GM21529 (cell line): ENCODE data around the gene CACNB2.
"Not testable (repeated sequence)": the region's sequence is repeated elsewhere in the genome, so short reads cannot be mapped to it uniquely, and the experiment has no call there.

Experiments used
- ATAC-seq: cut with Tn5 transposase; IDR thresholded peaks from one replicate; pipeline ENCODE4 v1.9.1; 2021; ENCODE audit not compliant: unreplicated experiment

CACNB2 gene

DNA sequence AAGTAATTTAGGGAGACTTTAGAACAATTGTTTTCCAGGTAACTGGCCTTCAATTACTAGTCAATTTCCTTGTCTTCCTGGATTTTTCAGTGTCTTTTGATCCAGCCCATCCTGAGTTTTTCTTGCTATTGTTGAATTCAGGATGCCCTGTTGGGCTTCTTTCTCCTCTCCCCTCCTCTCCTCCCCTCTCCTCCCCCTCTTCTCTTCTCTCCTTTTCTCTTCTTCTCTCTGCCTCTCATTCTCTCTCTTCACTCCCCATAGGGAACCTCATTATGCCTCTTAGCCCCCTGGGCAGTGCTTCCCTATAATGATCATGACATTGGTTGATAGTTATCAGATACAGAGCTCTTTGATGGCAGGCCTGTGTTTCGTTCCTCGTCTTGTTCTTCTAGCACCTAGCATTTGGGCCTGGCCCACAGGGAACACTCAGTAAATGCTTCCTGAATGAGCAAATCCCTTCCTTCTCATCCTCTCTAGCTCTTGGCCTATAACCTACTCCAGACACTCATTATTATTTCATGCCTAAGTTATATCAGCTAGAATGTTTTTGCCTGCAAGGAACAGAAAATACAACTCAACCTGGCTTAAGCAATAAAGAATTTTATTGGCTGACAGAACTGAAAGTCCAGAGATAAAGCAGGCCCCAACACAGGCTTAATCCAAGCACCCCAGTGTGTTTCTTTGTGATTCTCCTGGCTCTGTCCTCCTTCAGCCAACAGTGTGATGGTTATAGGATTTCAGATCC, 56.8 kb downstream of the CACNB2 start:
- ATAC-seq: no peak

DNA sequence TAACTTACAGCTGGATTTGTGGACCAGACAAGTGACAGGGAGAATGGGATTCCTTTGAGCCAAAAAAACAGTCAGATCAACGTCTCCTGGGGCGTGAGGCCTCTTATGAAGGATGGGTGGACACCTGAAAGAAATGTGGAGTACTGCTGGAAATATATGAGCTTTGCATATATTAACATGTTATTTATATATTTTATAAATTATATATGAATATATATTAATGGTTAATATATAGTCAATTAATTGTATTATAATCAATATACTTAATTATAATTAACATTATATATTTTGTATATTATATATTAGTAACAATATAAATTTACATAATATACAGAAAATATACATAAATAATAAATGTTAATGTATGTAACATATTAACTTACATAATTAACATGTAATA, 57.5 kb downstream of the CACNB2 start:
- no peak for ATAC-seq

DNA sequence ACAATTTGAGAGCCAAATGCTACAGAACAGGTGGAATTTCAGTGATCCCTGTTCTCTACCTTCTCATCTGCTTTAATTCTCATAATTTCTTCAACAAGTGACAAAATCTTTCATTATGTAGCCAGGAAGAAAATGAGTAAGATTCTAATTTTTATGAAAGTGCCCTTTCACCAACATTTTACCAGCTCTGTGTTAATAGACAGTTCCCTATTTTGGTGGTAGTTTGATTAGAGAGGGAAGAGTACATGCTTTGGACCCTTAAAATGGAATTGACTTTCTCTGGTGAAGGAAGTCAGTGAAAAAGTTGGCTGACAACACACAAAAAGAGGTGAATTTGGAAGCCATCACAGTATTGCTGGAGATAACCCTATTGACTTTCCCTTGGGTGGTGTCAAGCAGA, 61.7 kb downstream of the CACNB2 start:
- ATAC-seq: no peak

DNA sequence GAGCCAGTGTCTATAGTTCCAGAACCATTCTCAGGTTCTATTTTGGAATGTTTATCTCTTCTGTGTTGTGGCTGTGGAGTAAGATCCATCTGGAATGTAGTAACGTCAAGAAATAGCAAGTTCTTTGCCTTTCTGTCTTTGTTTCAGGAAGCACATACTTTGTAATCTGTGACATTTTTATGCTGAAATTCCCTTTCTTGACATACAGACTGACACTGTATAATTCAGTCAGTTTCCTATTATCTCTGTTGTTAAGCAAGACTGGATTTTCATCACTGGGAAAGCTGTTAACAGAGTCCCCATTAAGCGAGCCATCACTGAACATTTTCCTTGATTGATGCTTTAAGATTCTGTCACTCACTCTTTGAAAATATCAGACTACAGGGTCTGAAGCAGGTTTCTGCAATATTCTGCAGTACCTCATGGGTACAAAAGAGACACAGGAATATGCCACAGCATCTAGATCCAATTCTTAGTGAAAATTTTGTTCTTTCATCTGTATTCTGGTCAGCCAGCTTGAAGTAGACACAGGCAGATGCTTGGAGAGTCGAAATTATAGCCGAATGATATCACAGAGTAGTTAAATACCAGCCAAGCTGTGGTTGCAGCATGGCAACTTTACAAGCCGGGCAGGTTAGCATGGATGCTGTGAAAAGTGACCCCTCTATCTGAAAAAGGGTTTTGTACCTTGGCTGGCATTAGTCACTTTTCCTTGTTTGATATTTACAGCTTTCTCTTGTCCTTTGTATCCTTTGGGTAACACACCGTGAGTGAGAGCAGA, 62.6 kb downstream of the CACNB2 start:
- ATAC-seq: no peak

DNA sequence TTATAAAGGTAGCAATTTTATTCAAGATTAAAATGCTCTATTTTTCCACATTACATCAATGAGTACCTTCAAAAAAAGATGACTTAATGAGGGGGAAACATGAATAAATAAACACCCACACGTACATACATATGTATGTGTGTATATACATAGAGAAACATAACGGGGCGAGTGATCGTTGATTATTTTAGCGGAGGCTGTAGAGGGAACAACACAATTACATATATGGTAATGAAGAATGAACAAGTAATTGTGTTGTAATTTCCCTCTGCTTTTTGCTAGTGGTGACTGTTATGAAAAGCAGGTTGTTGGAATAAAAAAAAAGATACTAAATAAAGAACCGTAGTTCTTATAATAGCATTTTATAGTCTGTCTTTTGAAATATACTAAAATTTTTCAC, 63.2 kb downstream of the CACNB2 start:
- ATAC-seq: no peak

DNA sequence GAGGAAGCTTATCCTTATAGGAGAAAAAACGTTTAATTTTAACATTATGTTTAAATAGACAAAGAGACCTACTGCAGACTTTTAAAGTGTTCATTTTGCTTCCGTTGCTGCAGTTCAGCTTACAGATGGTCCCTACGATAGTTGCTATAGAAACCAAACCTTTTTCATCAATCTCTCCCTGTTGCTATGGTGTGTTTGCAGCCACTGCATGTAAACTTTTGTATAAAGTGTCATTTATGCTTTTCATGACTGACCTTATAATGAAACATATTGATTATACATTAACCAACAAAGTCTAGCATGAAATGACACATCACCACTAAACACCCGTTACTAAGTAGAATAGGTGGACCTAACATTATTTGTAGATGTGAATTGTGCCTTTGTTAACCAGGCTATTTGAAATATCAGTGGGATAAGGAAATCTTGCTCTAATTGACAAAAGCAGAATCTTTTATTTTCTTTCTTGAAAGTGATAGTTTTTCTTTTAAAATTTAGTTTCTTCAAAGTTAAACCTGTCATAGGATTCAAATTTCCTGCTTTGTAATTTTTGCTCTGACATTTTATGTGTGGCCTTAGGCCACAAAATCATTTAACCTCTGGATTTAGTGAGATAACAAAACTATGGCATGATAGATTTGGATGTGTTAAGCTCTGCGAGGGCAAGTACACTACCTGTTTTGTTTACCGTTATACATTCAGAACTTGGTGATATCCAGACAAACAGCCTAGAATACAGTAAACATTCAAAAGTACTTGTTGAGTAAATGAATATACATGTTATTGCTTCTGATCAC, 64.0 kb downstream of the CACNB2 start:
- no peak for ATAC-seq

DNA sequence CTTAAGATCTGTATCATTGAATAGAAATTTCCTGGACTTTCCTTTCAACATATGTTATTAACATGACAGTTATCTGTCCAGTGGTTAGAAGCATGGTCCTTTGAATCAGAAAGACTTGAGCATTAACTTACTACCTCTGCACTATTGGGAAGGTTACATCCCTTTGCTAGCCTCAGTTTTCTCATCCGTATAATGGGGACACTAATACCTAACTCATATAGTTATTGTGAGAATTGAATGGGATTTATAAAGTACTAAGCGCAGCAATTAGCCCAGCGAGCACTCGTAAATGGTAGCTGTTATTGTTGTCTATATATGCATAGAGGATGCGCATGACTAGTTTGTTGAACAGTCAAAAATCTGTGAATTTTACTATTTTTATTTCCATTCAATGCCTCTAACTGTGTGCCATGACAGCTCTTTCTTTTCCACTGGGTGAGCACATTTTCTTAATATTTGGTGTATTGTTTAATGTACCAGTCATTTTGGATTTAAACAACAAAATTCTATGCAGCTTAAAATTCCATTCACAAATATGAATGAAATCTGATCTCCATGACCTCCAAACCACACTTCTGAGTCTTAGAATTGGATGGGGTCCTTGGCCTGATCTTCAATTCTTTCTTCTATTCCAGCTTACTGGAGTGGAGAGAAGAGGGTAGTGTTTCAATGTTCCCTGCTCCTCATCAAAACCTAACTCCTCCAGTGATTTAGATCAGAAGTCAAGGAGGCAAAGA, 65.0 kb downstream of the CACNB2 start:
- ATAC-seq: no peak

DNA sequence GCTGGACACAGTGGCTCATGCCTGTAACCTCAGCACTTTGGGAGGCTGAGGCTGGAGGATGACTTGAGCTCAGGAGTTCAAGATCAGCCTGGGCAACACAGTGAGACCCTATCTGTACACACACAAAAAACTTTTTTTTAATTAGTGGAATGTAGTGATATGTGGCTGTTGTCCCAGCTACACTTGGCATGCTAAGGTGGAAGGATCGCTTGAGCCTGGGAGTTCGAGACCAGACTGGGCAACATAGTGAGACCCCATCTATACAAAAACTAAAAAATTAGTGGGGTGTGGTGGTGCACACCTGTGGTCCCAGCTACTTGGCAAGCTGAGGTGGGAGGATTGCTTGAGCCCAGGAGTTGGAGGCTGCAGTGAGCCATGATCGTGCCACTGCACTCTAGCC, 68.0 kb downstream of the CACNB2 start:
- ATAC-seq: not testable (repeated sequence)

DNA sequence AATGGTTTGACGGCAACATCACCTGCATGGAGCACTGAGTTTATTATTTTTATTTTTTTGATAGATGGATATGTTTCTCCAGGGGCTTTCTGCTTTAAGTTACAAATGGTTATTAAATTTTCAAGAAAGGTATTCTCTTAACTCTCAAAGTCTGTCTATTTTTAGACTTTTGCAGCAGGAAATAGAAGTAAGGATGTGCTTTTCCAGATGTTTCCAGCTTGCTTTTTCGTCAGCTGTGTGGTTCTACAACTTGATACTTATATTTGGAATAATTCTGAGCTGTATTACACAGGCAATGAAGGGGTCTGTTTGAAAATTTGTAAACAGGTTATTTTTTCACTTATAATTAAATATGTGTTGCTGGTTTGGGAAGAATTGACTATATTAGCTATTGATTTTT, 69.0 kb downstream of the CACNB2 start:
- no peak for ATAC-seq

DNA sequence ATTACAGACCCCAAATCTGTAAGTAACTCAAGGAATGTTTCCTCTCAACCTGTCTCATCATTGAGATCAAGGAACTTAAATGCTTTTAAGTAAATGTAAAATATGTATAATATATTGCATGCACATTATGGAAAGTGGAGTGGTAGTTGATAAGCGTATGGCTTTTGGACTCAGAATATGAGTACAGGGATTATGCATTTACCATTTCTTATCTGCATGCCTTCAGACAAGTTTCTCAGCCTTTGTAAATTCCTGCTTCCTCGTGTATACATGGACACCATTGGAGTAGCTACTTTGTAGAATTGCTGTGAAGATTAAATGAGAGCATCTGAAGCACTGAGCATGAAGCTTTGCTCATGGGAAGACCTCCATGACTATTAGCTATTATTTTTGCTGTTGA, 70.5 kb downstream of the CACNB2 start:
- no peak for ATAC-seq

DNA sequence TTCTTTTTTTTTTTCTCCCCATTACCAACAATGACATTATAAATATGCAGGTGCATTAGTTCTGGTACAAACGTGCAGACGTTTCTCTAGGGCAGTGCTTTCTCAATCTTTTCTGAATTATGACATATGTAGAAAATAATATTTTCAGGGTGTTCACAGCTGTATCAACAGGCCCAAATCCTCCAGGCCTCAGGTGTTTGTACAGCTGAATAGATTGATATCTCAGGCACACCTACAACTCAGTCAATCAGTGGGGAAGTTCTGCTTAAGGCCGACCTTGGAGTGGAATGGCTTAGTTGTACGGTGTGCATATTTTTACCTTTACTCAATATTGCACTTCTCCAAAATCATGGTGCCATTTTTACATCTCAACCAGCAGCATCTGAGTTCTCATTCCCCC, 71.6 kb downstream of the CACNB2 start:
- ATAC-seq: no peak

DNA sequence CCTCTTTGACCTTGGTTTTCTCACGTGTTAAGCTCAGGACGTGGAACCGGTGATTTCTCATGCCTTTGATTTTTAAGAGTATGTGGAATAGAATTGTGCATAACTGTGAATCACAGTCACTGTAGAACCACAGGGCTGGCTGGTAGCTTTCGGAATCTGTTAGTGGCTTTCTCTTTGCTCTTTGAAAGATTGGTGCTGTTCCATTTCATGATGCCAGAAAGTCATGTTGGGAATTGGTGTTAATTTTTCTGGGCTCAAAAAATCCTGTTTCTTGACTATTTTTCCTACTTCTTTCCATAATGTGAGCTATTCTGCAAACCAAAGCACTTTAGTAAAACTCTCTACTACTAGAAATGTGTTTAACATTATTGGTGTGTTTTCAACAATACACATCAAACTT, 73.0 kb downstream of the CACNB2 start:
- no peak for ATAC-seq

DNA sequence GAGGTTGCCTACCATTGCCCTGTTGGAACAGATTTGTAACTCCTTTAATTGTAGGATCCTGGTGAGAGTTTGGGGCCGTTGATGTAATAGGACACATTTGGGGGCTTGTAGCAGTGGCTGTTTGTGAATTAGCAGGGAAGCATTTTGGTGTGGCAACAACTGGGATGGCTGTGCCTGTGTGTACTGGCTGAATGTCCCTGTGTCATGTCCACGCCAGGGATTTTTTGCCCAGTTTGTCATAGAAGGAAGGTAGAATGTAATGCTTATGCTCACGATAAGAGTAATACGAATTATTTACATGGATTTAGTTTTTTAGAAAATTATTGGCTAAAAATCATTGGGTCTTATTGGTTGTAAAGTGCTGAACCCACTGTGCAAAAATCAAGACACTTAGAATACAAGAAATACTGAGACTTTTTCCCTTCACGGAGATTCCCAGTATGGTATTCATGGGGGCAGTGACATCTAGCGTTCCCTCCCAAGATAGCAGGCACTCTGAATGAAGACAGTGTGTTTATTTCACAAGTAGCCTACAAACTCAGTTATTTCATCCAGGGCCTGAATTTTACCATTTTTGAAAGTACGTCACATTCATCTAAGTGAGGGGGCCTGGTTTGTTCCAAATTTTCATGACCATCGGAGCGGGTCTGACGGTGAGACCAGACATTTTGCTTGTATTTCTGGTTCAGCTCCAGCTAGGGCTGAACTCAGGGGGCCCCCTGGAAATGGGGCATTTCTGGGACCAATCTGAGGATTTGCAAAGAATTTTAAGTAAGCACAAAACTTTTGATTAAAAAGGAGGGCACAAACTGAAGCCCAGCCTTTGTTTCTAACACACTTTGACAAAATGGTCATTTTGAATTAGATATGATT, 74.7 kb downstream of the CACNB2 start:
- peak; percentile 53 for ATAC-seq

DNA sequence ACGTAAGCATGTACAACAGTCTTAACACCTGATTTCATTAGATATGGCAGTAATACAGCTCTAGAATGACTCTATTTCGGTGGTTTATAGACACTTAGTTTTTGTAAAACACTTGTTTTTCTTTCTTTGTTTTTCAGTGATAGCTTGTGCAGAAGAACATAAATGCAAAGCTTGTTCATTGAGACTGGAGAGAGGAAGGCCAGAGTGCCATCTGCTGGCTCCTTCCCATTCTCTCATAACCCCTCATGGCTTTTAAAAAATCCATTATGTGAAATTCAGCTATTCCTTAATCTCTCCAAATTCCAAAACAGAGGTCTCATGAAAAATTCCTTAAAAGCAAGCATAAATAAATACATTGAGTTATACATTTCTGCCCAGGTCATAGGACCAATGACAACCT, 76.3 kb downstream of the CACNB2 start:
- no peak for ATAC-seq

DNA sequence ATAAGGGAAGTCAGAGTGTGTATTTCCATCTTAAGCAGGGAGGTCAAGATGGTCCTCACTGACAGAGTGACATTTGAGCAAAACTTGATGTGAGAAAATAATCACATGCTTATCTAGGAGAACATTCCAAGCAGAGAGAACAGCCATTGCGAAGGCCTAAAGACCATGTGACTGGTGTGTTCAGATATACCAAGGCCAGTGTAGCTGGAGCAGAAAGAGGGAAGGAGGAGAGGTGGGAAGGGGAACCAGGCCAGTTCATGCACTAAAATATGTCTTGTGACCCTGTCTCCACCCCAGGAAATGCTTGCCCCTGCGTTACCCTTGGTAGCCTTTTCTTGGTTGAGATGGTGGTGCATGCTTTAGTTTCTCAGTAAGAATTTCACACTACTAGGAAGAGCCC, 77.4 kb downstream of the CACNB2 start:
- ATAC-seq: no peak

DNA sequence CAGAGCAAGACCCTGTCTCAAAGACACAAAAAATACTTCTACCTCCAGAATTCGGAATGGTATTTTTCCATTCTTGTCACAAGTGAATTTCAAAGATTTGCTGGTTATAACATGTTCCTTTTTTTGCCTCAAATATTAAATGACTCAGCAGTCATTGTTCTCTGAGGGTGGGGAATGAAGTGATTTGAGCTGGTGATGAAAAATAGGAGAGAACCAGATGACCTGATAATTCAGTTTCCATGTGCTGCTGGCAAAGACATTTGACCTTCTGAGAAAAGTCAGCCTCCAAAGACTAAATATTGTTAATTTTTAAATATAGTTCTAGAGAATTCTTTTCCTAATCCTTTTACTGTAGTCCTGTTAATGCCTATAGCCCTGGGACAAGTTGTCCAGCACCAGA, 78.9 kb downstream of the CACNB2 start:
- ATAC-seq: no peak

DNA sequence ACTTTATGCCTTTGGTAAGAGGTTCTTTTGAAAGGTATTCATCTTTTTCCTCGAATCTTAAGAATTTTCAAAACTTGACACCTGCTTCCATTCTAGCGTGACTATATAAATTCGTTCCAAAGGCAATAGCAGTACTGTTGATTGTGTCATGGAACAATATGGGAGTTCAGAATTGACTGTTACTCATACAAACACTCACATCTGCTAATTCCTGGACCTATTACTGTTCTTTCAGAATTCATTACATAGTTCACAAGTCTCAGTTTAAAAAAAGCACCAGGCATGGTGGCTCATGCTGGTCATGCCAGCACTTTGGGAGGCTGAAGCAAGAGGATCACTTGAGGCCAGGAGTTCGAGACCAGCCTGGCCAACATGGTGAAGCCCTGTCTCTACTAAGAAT, 80.9 kb downstream of the CACNB2 start:
- no peak for ATAC-seq

DNA sequence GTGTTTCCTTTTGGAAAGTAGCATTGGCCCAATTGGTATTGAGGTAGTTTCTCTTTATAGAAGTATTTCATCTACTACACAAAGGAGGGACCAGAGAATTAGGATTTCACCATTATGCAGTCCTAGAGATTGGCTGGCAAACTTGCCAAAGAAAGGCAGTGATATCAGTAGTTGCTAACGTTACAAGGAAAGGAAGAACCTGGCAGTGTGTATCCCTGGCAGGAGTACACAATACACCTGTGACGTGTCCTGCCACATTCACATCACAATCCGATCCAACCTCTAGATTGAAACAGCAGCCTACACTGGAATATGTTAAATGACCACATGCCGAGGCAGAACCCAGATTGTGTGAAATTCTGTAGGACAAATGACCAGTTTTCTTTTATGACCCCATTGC, 81.7 kb downstream of the CACNB2 start:
- ATAC-seq: no peak

DNA sequence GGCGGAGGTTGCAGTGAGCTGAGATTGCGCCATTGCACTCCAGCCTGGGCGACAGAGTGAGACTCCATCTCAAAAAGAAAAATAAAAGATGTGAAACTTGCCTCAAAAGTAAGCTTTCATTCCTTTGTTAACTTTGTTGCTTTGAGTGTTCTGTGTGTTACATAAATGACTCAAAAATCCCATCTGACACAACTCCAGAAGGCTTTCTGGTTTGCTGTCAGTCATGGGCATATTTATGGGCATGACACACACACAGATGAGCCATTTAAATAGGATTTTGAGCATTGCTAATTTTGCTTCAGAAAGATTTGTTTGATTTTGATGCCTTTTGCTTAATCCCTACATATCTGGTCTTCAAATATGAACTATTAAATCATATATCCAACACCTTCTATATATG, 82.6 kb downstream of the CACNB2 start:
- ATAC-seq: no peak

DNA sequence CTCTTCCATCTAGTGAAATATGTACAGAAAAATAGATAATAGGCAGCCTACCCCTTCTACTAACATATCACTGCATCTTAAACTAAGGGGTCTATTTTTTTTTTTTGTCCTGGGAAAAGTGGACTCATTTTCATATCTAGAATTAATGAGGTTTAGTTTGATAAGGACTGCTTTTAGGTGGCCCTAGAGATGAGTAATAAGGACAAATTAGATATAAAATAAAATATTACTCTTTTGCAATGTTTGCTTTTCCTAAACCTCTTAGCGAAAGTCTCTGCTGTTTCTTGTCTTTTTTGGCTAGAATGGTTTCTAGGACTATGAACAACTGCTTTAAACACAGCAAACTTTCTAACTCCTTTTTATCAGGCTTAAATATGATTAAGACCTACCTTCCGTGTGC, 83.7 kb downstream of the CACNB2 start:
- no peak for ATAC-seq
